ENCODE data around the gene HOXD10. TPM values are rescaled to one million over a fixed set of nuclear protein-coding genes. Genes with fewer than 3 reads are reported as not detected.

The HOXD10 gene
- total RNA-seq, 1 donor from 2014 or later, result not detected

- ATAC-seq (ENCODE audit: low read depth) (no peak), DNase-seq (no peak)
- POLR2A ChIA-PET, result no interaction called here
- intact Hi-C loops (cut with micrococcal nuclease), result loop anchor here (10.0 kb wide), 1 partner anchor 1803 kb away; the partner anchor contains the start of gene SP9
- Mint-ChIP-seq H3K4me3 (no peak overlapping the region), H3K36me3 (ENCODE audit: low read depth) (no peaks in the 10 kb centered on the region), H3K9me3 (peaks cover 7% of the 10 kb centered on the region), H3K27me3 (peaks cover 79% of the 10 kb centered on the region), H3K27ac (no peak overlapping the region), H3K4me1 (peaks cover 23% of the 10 kb centered on the region)
- CTCF ChIA-PET, result no interaction called here
- TF ChIP-seq CTCF (IDR thresholded peaks at IDR 0.05), result no peak
Measured at GRCh38 chr2:176137906-176138305, 21.3 kb downstream of the HOXD10 start.

DNA sequence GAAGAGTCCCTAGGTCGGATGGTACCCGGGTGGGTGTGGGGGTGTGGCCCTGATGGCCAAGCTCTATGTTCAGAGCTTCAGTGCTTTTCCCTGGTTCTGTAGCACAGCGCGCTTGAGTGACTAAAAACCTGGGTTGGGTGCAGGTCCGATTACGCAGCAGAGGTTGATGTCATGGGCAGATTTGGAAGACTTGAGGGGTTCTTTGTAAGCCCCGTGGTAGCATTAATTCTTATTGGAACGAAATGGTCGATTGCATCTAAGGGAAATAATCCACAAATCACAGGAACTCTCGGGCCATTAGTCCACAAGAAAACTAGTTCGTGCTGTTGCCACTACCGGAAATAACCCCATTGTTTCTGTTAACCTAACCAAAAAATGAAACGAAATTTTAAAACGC lies 21.9 kb downstream of the HOXD10 start:
- TF ChIP-seq CTCF (IDR thresholded peaks at IDR 0.05), result no peak
- H3K27me3 Mint-ChIP-seq, result peaks cover 79% of the 10 kb centered on the region
- intact Hi-C loops (cut with micrococcal nuclease), result loop anchor here (10.0 kb wide), 1 partner anchor 1804 kb away; the partner anchor contains the start of gene SP9
- H3K9me3 Mint-ChIP-seq, result peaks cover 7% of the 10 kb centered on the region
- DNase-seq (no peak), ATAC-seq (ENCODE audit: low read depth) (no peak)
- H3K36me3 Mint-ChIP-seq (ENCODE audit: low read depth), result no peaks in the 10 kb centered on the region
- no peak overlapping the region for H3K4me3 Mint-ChIP-seq
- ChIA-PET POLR2A (no interaction called here), CTCF (interaction anchor here (1.6 kb wide), 1 partner anchor 11 kb away, joined by 9 read pairs; no protein-coding TSS in a partner anchor)
- H3K27ac Mint-ChIP-seq, result peak overlapping the region; percentile 32
- H3K4me1 Mint-ChIP-seq, result peaks cover 22% of the 10 kb centered on the region

DNA sequence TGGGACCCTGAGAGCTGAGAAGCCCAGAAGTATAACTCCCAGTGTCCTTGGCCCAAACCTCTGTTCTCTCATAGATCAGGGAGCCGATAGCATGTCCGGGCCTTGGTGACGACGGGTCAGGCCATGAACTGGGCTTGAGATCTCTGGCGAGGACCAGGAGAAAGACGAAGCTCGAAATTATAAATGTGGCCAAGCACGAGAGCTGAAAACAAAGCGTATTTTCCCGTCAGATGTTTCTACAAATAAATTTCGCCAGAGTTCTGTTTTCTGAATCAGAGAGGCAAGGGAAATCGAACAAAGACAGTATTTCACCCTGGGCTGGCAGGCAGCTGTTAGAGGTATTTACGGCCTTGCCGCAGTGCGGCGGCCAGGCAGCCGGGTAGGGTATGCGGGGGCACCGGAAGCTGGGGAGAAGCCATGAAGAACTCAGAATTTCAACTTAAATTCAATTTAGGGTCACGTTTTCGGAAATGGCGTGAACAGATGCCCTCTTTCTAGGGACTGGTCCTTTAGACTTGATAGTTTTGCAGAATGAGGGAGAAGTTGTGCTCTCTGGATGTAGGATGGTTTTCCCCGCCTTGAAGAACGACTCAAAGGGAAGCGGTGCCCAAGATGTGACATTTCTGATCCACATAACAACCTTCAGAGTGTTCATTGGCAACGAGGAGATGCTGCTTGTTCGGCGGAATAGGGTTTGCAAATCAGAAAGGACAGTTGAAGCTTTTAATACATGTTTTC lies 22.5 kb downstream of the HOXD10 start:
- Mint-ChIP-seq H3K9me3 (peaks cover 7% of the 10 kb centered on the region), H3K4me3 (no peak overlapping the region)

GRCh38 chr2:176139661-176140512 lies 23.3 kb downstream of the HOXD10 start:
- peaks cover 22% of the 10 kb centered on the region for H3K4me1 Mint-ChIP-seq
- H3K36me3 Mint-ChIP-seq (ENCODE audit: low read depth), result no peaks in the 10 kb centered on the region
- ChIA-PET CTCF (interaction anchor here (0.6 to 3.0 kb wide), 6 partner anchors 9 to 452 kb away, joined by 4 to 15 read pairs (median 8); no protein-coding TSS in a partner anchor), POLR2A (no interaction called here)
- no peak for DNase-seq
- H3K4me3 Mint-ChIP-seq, result no peak overlapping the region
- H3K27me3 Mint-ChIP-seq, result peaks cover 76% of the 10 kb centered on the region
- H3K9me3 Mint-ChIP-seq, result peaks cover 7% of the 10 kb centered on the region
- no peak for TF ChIP-seq CTCF (IDR thresholded peaks at IDR 0.05)
- H3K27ac Mint-ChIP-seq, result no peak overlapping the region
- intact Hi-C loops (cut with micrococcal nuclease), result loop anchor here (1.0 to 10.0 kb wide), 6 partner anchors 315 to 1805 kb away; partner anchors contain the start of gene SP9
- no peak for ATAC-seq (ENCODE audit: low read depth)

More for the DNA sequence above, 22.5 kb downstream of the HOXD10 start:
- Mint-ChIP-seq H3K27ac (no peak overlapping the region), H3K36me3 (ENCODE audit: low read depth) (no peaks in the 10 kb centered on the region), H3K27me3 (peaks cover 80% of the 10 kb centered on the region), H3K4me1 (peaks cover 22% of the 10 kb centered on the region)
- ChIA-PET POLR2A (no interaction called here), CTCF (interaction anchor here (1.6 to 3.0 kb wide), 2 partner anchors 12 to 415 kb away, joined by 9 to 15 read pairs; no protein-coding TSS in a partner anchor)
- intact Hi-C loops (cut with micrococcal nuclease), result loop anchor here (10.0 kb wide), 1 partner anchor 1804 kb away; the partner anchor contains the start of gene SP9
- ATAC-seq (ENCODE audit: low read depth), result no peak
- no peak for DNase-seq
- no peak for TF ChIP-seq CTCF (IDR thresholded peaks at IDR 0.05)
